ENCODE data around the gene ARSB. TPM values are rescaled to one million over a fixed set of nuclear protein-coding genes. Genes with fewer than 3 reads are reported as not detected.

Gene ARSB
- total RNA-seq, 1 experiment from 2014 or later, result 21.4 TPM

DNA sequence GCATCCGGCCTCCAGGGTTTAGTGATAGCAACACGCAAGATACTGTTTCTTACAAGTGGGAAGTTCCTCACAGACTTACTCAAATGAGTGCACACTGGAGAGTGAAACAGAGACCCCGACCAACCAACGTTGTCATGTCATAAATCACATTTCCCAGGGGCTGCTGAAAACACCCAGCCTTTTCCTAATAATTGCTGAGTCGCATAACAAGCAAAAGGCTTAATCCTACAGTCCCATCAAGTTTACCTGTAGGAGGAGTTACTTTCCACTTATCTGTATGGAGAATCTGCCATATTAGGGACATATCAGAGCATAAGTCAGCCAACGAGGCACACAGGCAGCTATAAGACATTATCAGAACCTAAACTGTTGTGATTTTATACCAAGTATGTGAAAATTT lies 180.1 kb downstream of the ARSB start:
- no peaks in the 10 kb centered on the region for H3K36me3 Mint-ChIP-seq (ENCODE audit: insufficient read depth, unreplicated experiment)
- TF ChIP-seq, protein P1, sequence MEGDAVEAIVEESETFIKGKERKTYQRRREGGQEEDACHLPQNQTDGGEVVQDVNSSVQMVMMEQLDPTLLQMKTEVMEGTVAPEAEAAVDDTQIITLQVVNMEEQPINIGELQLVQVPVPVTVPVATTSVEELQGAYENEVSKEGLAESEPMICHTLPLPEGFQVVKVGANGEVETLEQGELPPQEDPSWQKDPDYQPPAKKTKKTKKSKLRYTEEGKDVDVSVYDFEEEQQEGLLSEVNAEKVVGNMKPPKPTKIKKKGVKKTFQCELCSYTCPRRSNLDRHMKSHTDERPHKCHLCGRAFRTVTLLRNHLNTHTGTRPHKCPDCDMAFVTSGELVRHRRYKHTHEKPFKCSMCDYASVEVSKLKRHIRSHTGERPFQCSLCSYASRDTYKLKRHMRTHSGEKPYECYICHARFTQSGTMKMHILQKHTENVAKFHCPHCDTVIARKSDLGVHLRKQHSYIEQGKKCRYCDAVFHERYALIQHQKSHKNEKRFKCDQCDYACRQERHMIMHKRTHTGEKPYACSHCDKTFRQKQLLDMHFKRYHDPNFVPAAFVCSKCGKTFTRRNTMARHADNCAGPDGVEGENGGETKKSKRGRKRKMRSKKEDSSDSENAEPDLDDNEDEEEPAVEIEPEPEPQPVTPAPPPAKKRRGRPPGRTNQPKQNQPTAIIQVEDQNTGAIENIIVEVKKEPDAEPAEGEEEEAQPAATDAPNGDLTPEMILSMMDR (IDR thresholded peaks at IDR 0.05; ENCODE audit: unreplicated experiment), result no peak
- BruUV-seq (replicated peaks), result no TSS peak
- no peak for DNase-seq
- intact Hi-C loops (cut with micrococcal nuclease; ENCODE audit: unreplicated experiment), result no loop called here
- peaks cover 8% of the 10 kb centered on the region for H3K9me3 Mint-ChIP-seq (ENCODE audit: low read depth, unreplicated experiment)
- no peaks in the 10 kb centered on the region for H3K4me1 Mint-ChIP-seq (ENCODE audit: low read depth, unreplicated experiment)
- CTCF ChIA-PET, result no interaction called here
- no peak overlapping the region for H3K27ac Mint-ChIP-seq (ENCODE audit: unreplicated experiment)
- no peaks in the 10 kb centered on the region for H3K27me3 Mint-ChIP-seq (ENCODE audit: unreplicated experiment)
- H3K4me3 Mint-ChIP-seq (ENCODE audit: low read depth, unreplicated experiment), result no peak overlapping the region

- CTCF ChIA-PET, result interaction anchor here (0.7 kb wide), 1 partner anchor 128 kb away, joined by 3 read pairs; no protein-coding TSS in a partner anchor
- DNase-seq, result no peak
- H3K9me3 Mint-ChIP-seq (ENCODE audit: low read depth, unreplicated experiment), result peaks cover 8% of the 10 kb centered on the region
- H3K4me1 Mint-ChIP-seq (ENCODE audit: low read depth, unreplicated experiment), result no peaks in the 10 kb centered on the region
- no peaks in the 10 kb centered on the region for H3K27me3 Mint-ChIP-seq (ENCODE audit: unreplicated experiment)
- no peaks in the 10 kb centered on the region for H3K36me3 Mint-ChIP-seq (ENCODE audit: insufficient read depth, unreplicated experiment)
- no TSS peak for BruUV-seq (replicated peaks)
- H3K4me3 Mint-ChIP-seq (ENCODE audit: low read depth, unreplicated experiment), result no peak overlapping the region
- TF ChIP-seq, protein P1 (IDR thresholded peaks at IDR 0.05; ENCODE audit: unreplicated experiment), result no peak
- no peak overlapping the region for H3K27ac Mint-ChIP-seq (ENCODE audit: unreplicated experiment)
- intact Hi-C loops (cut with micrococcal nuclease; ENCODE audit: unreplicated experiment), result no loop called here
These were observed 181.2 kb downstream of the ARSB start for GRCh38 chr5:78803941-78804340.

DNA sequence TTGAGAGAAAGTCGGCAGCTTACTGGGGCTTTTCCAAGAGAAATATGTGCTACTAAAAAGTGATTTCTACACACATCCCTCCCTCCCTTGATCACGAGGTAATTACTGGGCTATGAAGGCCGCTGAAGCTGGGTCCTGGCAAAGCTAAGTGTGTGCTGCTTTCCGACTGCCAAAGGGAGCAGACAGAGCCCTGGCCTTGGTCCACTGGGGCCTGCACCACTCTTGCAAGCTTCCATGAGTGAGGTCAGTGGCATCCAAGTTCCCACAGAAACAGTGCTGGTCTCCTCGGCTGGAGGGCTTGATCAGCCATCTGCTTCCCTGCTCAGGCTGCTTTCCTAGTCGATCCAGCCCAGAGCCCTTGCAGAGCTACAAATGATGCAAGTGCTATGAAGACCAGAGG lies 181.8 kb downstream of the ARSB start:
- peaks cover 8% of the 10 kb centered on the region for H3K9me3 Mint-ChIP-seq (ENCODE audit: low read depth, unreplicated experiment)
- intact Hi-C loops (cut with micrococcal nuclease; ENCODE audit: unreplicated experiment), result no loop called here
- CTCF ChIA-PET, result no interaction called here
- H3K4me1 Mint-ChIP-seq (ENCODE audit: low read depth, unreplicated experiment), result no peaks in the 10 kb centered on the region
- H3K27ac Mint-ChIP-seq (ENCODE audit: unreplicated experiment), result no peak overlapping the region
- no peaks in the 10 kb centered on the region for H3K36me3 Mint-ChIP-seq (ENCODE audit: insufficient read depth, unreplicated experiment)
- H3K27me3 Mint-ChIP-seq (ENCODE audit: unreplicated experiment), result no peaks in the 10 kb centered on the region
- no peak overlapping the region for H3K4me3 Mint-ChIP-seq (ENCODE audit: low read depth, unreplicated experiment)
- BruUV-seq (replicated peaks), result no TSS peak
- no peak for DNase-seq
- TF ChIP-seq, protein P1 (IDR thresholded peaks at IDR 0.05; ENCODE audit: unreplicated experiment), result no peak

- no peaks in the 10 kb centered on the region for H3K27me3 Mint-ChIP-seq (ENCODE audit: unreplicated experiment)
- no peak overlapping the region for H3K27ac Mint-ChIP-seq (ENCODE audit: unreplicated experiment)
- TF ChIP-seq, protein P1 (IDR thresholded peaks at IDR 0.05; ENCODE audit: unreplicated experiment), result no peak
- no peak for DNase-seq
- H3K36me3 Mint-ChIP-seq (ENCODE audit: insufficient read depth, unreplicated experiment), result no peaks in the 10 kb centered on the region
- peaks cover 11% of the 10 kb centered on the region for H3K4me1 Mint-ChIP-seq (ENCODE audit: low read depth, unreplicated experiment)
- H3K4me3 Mint-ChIP-seq (ENCODE audit: low read depth, unreplicated experiment), result no peak overlapping the region
- peaks cover 8% of the 10 kb centered on the region for H3K9me3 Mint-ChIP-seq (ENCODE audit: low read depth, unreplicated experiment)
- no TSS peak for BruUV-seq (replicated peaks)
- CTCF ChIA-PET, result no interaction called here
- intact Hi-C loops (cut with micrococcal nuclease; ENCODE audit: unreplicated experiment), result no loop called here
These were observed 183.7 kb downstream of the ARSB start for GRCh38 chr5:78801413-78801812.

Measured in Calu3 (cell line).